ENCODE results near the gene FBXW9. TPM values are rescaled to one million over a fixed set of nuclear protein-coding genes. Genes with fewer than 3 reads are reported as not detected.

FBXW9 gene
- total and polyA plus RNA-seq, 2 of the 13 experiments (the other 11 are each of a cell fraction or from before 2014, with no cell fraction given) = 5.7 to 6.1 TPM

DNA sequence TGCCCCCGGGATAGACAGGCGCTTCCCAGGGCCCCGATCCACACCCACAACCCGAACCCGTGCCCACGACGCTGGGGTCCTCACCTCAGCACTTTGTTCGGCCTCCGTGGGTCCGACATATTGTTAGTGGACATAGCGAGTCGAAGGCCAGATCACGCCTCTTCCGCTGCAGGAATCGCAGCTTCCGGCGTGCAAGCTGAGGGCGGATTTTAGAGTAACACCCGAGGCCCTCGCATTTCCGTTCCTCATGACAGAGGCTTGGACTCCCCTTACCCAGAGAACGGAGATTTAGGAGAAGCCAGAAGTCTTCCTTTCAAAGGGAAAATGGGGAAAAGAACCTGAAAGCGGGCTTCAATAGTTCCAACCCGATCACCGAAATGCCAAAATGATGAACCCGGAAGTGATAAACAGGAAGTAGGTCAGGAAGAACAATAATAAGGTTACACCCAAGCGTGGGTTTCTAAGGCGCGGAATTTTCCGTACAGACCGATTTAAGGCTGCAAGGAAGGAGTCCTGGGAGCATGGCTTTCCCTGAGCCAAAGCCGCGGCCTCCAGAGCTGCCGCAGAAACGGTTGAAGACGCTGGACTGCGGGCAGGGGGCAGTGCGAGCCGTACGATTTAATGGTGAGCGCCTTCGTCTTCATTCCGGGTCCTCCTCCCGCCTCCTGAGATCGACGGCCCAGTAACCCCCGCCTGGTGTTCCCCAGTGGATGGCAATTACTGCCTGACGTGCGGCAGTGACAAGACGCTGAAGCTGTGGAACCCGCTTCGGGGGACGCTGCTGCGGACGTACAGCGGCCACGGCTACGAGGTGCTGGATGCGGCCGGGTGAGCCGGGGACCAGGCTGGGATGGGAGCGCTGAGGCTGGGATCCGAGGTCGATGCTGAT lies 26.9 kb downstream of the FBXW9 start (continued):
- TF ChIP-seq IRF9 (CRISPR knock-in tag; IDR thresholded peaks at IDR 0.05; ENCODE audit: borderline replicate concordance) = peak; percentile 38; the same call in 1 of the 2 replicates
- 0 out of 2 replicates have a peak, but pooled peaks have one; percentile 60 for TF ChIP-seq NR1H2 (CRISPR knock-in tag; IDR thresholded peaks at IDR 0.05; ENCODE audit: borderline replicate concordance, low read depth)
- 0 out of 2 replicates have a peak, but pooled peaks have one; percentile 25 for TF ChIP-seq ZNF235 (CRISPR knock-in tag; IDR thresholded peaks at IDR 0.05; ENCODE audit: borderline replicate concordance)
- no peak for TF ChIP-seq ZNF761 (CRISPR knock-in tag; conservative IDR thresholded peaks at IDR 0.05)
- TF ChIP-seq PAF1 (CRISPR knock-in tag; IDR thresholded peaks at IDR 0.05) = no peak
- peak; percentile 37 for TF ChIP-seq RXRB (CRISPR knock-in tag; IDR thresholded peaks at IDR 0.05; ENCODE audit: borderline replicate concordance)
- peak; percentile 80 for TF ChIP-seq FOXP1 (IDR thresholded peaks at IDR 0.05)
- TF ChIP-seq FOXP1 (CRISPR knock-in tag; IDR thresholded peaks at IDR 0.05) = peak; percentile 65; the same call in 1 of the 2 replicates
- TF ChIP-seq, protein P1, sequence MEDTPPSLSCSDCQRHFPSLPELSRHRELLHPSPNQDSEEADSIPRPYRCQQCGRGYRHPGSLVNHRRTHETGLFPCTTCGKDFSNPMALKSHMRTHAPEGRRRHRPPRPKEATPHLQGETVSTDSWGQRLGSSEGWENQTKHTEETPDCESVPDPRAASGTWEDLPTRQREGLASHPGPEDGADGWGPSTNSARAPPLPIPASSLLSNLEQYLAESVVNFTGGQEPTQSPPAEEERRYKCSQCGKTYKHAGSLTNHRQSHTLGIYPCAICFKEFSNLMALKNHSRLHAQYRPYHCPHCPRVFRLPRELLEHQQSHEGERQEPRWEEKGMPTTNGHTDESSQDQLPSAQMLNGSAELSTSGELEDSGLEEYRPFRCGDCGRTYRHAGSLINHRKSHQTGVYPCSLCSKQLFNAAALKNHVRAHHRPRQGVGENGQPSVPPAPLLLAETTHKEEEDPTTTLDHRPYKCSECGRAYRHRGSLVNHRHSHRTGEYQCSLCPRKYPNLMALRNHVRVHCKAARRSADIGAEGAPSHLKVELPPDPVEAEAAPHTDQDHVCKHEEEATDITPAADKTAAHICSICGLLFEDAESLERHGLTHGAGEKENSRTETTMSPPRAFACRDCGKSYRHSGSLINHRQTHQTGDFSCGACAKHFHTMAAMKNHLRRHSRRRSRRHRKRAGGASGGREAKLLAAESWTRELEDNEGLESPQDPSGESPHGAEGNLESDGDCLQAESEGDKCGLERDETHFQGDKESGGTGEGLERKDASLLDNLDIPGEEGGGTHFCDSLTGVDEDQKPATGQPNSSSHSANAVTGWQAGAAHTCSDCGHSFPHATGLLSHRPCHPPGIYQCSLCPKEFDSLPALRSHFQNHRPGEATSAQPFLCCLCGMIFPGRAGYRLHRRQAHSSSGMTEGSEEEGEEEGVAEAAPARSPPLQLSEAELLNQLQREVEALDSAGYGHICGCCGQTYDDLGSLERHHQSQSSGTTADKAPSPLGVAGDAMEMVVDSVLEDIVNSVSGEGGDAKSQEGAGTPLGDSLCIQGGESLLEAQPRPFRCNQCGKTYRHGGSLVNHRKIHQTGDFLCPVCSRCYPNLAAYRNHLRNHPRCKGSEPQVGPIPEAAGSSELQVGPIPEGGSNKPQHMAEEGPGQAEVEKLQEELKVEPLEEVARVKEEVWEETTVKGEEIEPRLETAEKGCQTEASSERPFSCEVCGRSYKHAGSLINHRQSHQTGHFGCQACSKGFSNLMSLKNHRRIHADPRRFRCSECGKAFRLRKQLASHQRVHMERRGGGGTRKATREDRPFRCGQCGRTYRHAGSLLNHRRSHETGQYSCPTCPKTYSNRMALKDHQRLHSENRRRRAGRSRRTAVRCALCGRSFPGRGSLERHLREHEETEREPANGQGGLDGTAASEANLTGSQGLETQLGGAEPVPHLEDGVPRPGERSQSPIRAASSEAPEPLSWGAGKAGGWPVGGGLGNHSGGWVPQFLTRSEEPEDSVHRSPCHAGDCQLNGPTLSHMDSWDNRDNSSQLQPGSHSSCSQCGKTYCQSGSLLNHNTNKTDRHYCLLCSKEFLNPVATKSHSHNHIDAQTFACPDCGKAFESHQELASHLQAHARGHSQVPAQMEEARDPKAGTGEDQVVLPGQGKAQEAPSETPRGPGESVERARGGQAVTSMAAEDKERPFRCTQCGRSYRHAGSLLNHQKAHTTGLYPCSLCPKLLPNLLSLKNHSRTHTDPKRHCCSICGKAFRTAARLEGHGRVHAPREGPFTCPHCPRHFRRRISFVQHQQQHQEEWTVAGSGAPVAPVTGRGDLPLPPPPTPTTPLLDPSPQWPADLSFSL (CRISPR knock-in tag; IDR thresholded peaks at IDR 0.05) = no peak
- TF ChIP-seq, protein P2, sequence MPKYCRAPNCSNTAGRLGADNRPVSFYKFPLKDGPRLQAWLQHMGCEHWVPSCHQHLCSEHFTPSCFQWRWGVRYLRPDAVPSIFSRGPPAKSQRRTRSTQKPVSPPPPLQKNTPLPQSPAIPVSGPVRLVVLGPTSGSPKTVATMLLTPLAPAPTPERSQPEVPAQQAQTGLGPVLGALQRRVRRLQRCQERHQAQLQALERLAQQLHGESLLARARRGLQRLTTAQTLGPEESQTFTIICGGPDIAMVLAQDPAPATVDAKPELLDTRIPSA (CRISPR knock-in tag; IDR thresholded peaks at IDR 0.05; ENCODE audit: borderline replicate concordance) = 0 out of 2 replicates have a peak, but pooled peaks have one; percentile 54
- peak; percentile 55; the same call in 1 of the 2 replicates for TF ChIP-seq TFDP2 (CRISPR knock-in tag; IDR thresholded peaks at IDR 0.05)
- peak; percentile 51; the same call in 1 of the 2 replicates for TF ChIP-seq ZNF333 (CRISPR knock-in tag; IDR thresholded peaks at IDR 0.05; ENCODE audit: borderline replicate concordance)
- peak; percentile 74 for TF ChIP-seq NFIC (IDR thresholded peaks at IDR 0.05; ENCODE audit: low read length)
- peak; percentile 89 for TF ChIP-seq YEATS2 (CRISPR knock-in tag; IDR thresholded peaks at IDR 0.05; ENCODE audit: borderline replicate concordance)
- TF ChIP-seq ZNF570 (CRISPR knock-in tag; IDR thresholded peaks at IDR 0.05; ENCODE audit: borderline replicate concordance) = no peak
- TF ChIP-seq, protein P3, sequence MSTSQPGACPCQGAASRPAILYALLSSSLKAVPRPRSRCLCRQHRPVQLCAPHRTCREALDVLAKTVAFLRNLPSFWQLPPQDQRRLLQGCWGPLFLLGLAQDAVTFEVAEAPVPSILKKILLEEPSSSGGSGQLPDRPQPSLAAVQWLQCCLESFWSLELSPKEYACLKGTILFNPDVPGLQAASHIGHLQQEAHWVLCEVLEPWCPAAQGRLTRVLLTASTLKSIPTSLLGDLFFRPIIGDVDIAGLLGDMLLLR (CRISPR knock-in tag; IDR thresholded peaks at IDR 0.05) = peak; percentile 37; the same call in 1 of the 2 replicates
- 0 out of 2 replicates have a peak, but pooled peaks have one; percentile 30 for TF ChIP-seq HNRNPL (IDR thresholded peaks at IDR 0.05; ENCODE audit: low read depth, low read length)
- TF ChIP-seq TBL1XR1 (IDR thresholded peaks at IDR 0.05; ENCODE audit: borderline replicate concordance, low read length, partially characterized antibody) = peak; percentile 21
